ENCODE results near the gene INVS.

Gene INVS

GRCh38 chr9:100281676-100282387 lies 182.8 kb downstream of the INVS start:
- no peak for DNase-seq (ENCODE audit: low read depth)

- no peak for DNase-seq (ENCODE audit: low read depth)
These were observed 183.3 kb downstream of the INVS start for GRCh38 chr9:100282388-100282719.

- DNase-seq (ENCODE audit: low read depth), result no peak
These were observed 185.2 kb downstream of the INVS start for GRCh38 chr9:100284247-100284646.

- no peak for DNase-seq (ENCODE audit: low read depth)
These were observed 186.0 kb downstream of the INVS start for GRCh38 chr9:100285080-100285479.

GRCh38 chr9:100285601-100286000 lies 186.6 kb downstream of the INVS start:
- no peak for DNase-seq (ENCODE audit: low read depth)

GRCh38 chr9:100286257-100286656 lies 187.2 kb downstream of the INVS start:
- DNase-seq (ENCODE audit: low read depth), result no peak

GRCh38 chr9:100287186-100287585 lies 188.1 kb downstream of the INVS start:
- DNase-seq (ENCODE audit: low read depth), result no peak

- DNase-seq (ENCODE audit: low read depth), result no peak
These were observed 191.7 kb downstream of the INVS start for GRCh38 chr9:100290714-100291113.

- DNase-seq (ENCODE audit: low read depth), result no peak
These were observed 193.4 kb downstream of the INVS start for GRCh38 chr9:100292414-100292813.

- DNase-seq (ENCODE audit: low read depth), result no peak
These were observed 195.3 kb downstream of the INVS start for GRCh38 chr9:100294341-100294740.

- DNase-seq (ENCODE audit: low read depth), result no peak
These were observed 195.8 kb downstream of the INVS start for GRCh38 chr9:100294806-100295205.

GRCh38 chr9:100295240-100295639 lies 196.2 kb downstream of the INVS start:
- no peak for DNase-seq (ENCODE audit: low read depth)

- DNase-seq (ENCODE audit: low read depth), result no peak
These were observed 197.4 kb downstream of the INVS start for GRCh38 chr9:100296407-100296806.

- DNase-seq (ENCODE audit: low read depth), result no peak
These were observed 199.3 kb downstream of the INVS start for GRCh38 chr9:100298378-100298777.

GRCh38 chr9:100303747-100304146 lies 204.7 kb downstream of the INVS start:
- DNase-seq (ENCODE audit: low read depth), result no peak

- DNase-seq (ENCODE audit: low read depth), result no peak
These were observed 207.2 kb downstream of the INVS start for GRCh38 chr9:100306283-100306682.

- no peak for DNase-seq (ENCODE audit: low read depth)
These were observed 208.0 kb downstream of the INVS start for GRCh38 chr9:100307080-100307479.

GRCh38 chr9:100308965-100309564 lies 210.0 kb downstream of the INVS start:
- DNase-seq (ENCODE audit: low read depth), result no peak

- DNase-seq (ENCODE audit: low read depth), result no peak
These were observed 210.9 kb downstream of the INVS start for GRCh38 chr9:100309992-100310391.

GRCh38 chr9:100315561-100315960 lies 216.5 kb downstream of the INVS start:
- no peak for DNase-seq (ENCODE audit: low read depth)

- DNase-seq (ENCODE audit: low read depth), result peak; percentile 32
These were observed 218.7 kb downstream of the INVS start for GRCh38 chr9:100317706-100318105.

GRCh38 chr9:100322954-100323536 lies 224.0 kb downstream of the INVS start:
- DNase-seq (ENCODE audit: low read depth), result no peak

- DNase-seq (ENCODE audit: low read depth), result no peak
These were observed 225.7 kb downstream of the INVS start for GRCh38 chr9:100324594-100325200.
